ENCODE results near the gene HNF1A. TPM values are rescaled to one million over a fixed set of nuclear protein-coding genes. Genes with fewer than 3 reads are reported as not detected.

Gene HNF1A
- total RNA-seq, 1 donor from 2014 or later: 15.1 TPM

- peak; percentile 48 for DNase-seq (ENCODE audit: low spot score, unreplicated experiment)
- Mint-ChIP-seq H3K4me3 (ENCODE audit: low read depth) (no peak overlapping the region), H3K27me3 (no peaks in the 10 kb centered on the region), H3K9me3 (ENCODE audit: low read depth) (no peaks in the 10 kb centered on the region), H3K36me3 (ENCODE audit: insufficient read depth) (peaks cover 28% of the 10 kb centered on the region), H3K27ac (no peak overlapping the region), H3K4me1 (ENCODE audit: low read depth) (no peaks in the 10 kb centered on the region)
- TF ChIP-seq CTCF (IDR thresholded peaks at IDR 0.05; ENCODE audit: unreplicated experiment): peak; percentile 74
These were observed 27.0 kb downstream of the HNF1A start for GRCh38 chr12:121005346-121005815.

- Mint-ChIP-seq H3K4me1 (ENCODE audit: low read depth) (no peaks in the 10 kb centered on the region), H3K4me3 (ENCODE audit: low read depth) (no peak overlapping the region), H3K9me3 (ENCODE audit: low read depth) (no peaks in the 10 kb centered on the region), H3K27me3 (no peaks in the 10 kb centered on the region), H3K27ac (no peak overlapping the region), H3K36me3 (ENCODE audit: insufficient read depth) (peaks cover 22% of the 10 kb centered on the region)
- DNase-seq (ENCODE audit: low spot score, unreplicated experiment): no peak
- no peak for TF ChIP-seq CTCF (IDR thresholded peaks at IDR 0.05; ENCODE audit: unreplicated experiment)
These were observed 30.2 kb downstream of the HNF1A start for GRCh38 chr12:121008347-121009098.

GRCh38 chr12:121009741-121010140 lies 31.4 kb downstream of the HNF1A start:
- peak; percentile 38 for DNase-seq (ENCODE audit: low spot score, unreplicated experiment)
- no peak overlapping the region for H3K4me3 Mint-ChIP-seq (ENCODE audit: low read depth)
- TF ChIP-seq CTCF (IDR thresholded peaks at IDR 0.05; ENCODE audit: unreplicated experiment): peak; percentile 70
- H3K36me3 Mint-ChIP-seq (ENCODE audit: insufficient read depth): peaks cover 16% of the 10 kb centered on the region
- no peaks in the 10 kb centered on the region for H3K9me3 Mint-ChIP-seq (ENCODE audit: low read depth)
- H3K27ac Mint-ChIP-seq: no peak overlapping the region
- no peaks in the 10 kb centered on the region for H3K27me3 Mint-ChIP-seq
- H3K4me1 Mint-ChIP-seq (ENCODE audit: low read depth): no peaks in the 10 kb centered on the region

- TF ChIP-seq CTCF (IDR thresholded peaks at IDR 0.05; ENCODE audit: unreplicated experiment): no peak
- Mint-ChIP-seq H3K4me1 (ENCODE audit: low read depth) (peaks cover 5% of the 10 kb centered on the region), H3K27ac (no peak overlapping the region), H3K36me3 (ENCODE audit: insufficient read depth) (peaks cover 11% of the 10 kb centered on the region), H3K27me3 (no peaks in the 10 kb centered on the region), H3K9me3 (ENCODE audit: low read depth) (no peaks in the 10 kb centered on the region), H3K4me3 (ENCODE audit: low read depth) (no peak overlapping the region)
- no peak for DNase-seq (ENCODE audit: low spot score, unreplicated experiment)
These were observed 32.5 kb downstream of the HNF1A start for GRCh38 chr12:121010860-121011259.

- H3K27ac Mint-ChIP-seq: no peak overlapping the region
- no peak for DNase-seq (ENCODE audit: low spot score, unreplicated experiment)
- no peaks in the 10 kb centered on the region for H3K27me3 Mint-ChIP-seq
- H3K4me3 Mint-ChIP-seq (ENCODE audit: low read depth): no peak overlapping the region
- H3K36me3 Mint-ChIP-seq (ENCODE audit: insufficient read depth): peaks cover 10% of the 10 kb centered on the region
- H3K9me3 Mint-ChIP-seq (ENCODE audit: low read depth): no peaks in the 10 kb centered on the region
- H3K4me1 Mint-ChIP-seq (ENCODE audit: low read depth): peaks cover 8% of the 10 kb centered on the region
- TF ChIP-seq CTCF (IDR thresholded peaks at IDR 0.05; ENCODE audit: unreplicated experiment): no peak
These were observed 33.5 kb downstream of the HNF1A start for GRCh38 chr12:121011820-121012219.
